Upper lobe of left lung (tissue), 6 donors: ENCODE data around the gene UGT1A5. TPM values are rescaled to one million over a fixed set of nuclear protein-coding genes. Genes with fewer than 3 reads are reported as not detected.

Experiments used
- ATAC-seq, 2 donors: fragments of 200-7000 bp; cut with Tn5 transposase; one replicate each; pipeline ENCODE4 v1.9.1; 2022; ENCODE audit warnings: mild to moderate bottlenecking in 2 of 2, moderate library complexity in 2 of 2; ENCODE audit not compliant: low FRiP score in 2 of 2
- DNase-seq, 2 donors: peaks; one replicate each; pipeline ENCODE4 v3.0.0-alpha.2; 2019 to 2020
- H3K27ac ChIP-seq, 4 donors: fragments of 200-600 bp; sonication (generic); one replicate each; pipeline ENCODE4 v1.5.1; 2016 to 2019
- H3K27me3 ChIP-seq, 4 donors: fragments of 200-600 bp; sonication (generic); one replicate each; pipeline ENCODE4 v1.5.1; 2017 to 2019
- H3K36me3 ChIP-seq, 4 donors: fragments of 200-600 bp; sonication (generic); one replicate each; pipeline ENCODE4 v1.5.1; 2016 to 2019
- H3K4me1 ChIP-seq, 4 donors: fragments of 200-600 bp; sonication (generic); one replicate each; pipeline ENCODE4 v1.5.1; 2018 to 2019
- H3K4me3 ChIP-seq, 4 donors: fragments of 200-600 bp; sonication (generic); one replicate each; pipeline ENCODE4 v1.5.1; 2017 to 2019; ENCODE audit warnings: mild to moderate bottlenecking in 2 of 4, moderate library complexity in 1 of 4
- H3K9me3 ChIP-seq, 4 donors: fragments of 200-600 bp; sonication (generic); one replicate each; pipeline ENCODE4 v1.5.1; 2018 to 2019
- CTCF ChIP-seq, 6 experiments: fragments of 450-650 bp in 4 of 6; fragments of 200-600 bp in 2 of 6; sonication (generic) in 2 of 6; IDR thresholded peaks; one replicate each; pipeline ENCODE4 v1.5.1; 2016 to 2019; ENCODE audit warnings: antibody characterized with exemption in 6 of 6
- EP300 ChIP-seq, 4 donors: sonication (generic); formaldehyde crosslinking; IDR thresholded peaks; one replicate each; pipeline ENCODE4 v1.5.1; 2017; ENCODE audit warnings: antibody characterized with exemption in 4 of 4, control low read depth in 2 of 4
- POLR2A ChIP-seq, 4 donors: fragments of 450-650 bp; IDR thresholded peaks; one replicate each; pipeline ENCODE4 v1.5.1; 2016 to 2017; ENCODE audit warnings: antibody characterized with exemption in 4 of 4, mild to moderate bottlenecking in 2 of 4
- POLR2AphosphoS5 ChIP-seq, 2 donors: sonication (generic); formaldehyde crosslinking; IDR thresholded peaks; one replicate each; pipeline ENCODE4 v1.5.1; 2017; ENCODE audit warnings: antibody characterized with exemption in 2 of 2
- WGBS, 2 donors: methylation state at CpG; one replicate each; pipeline ENCODE4 v1.1.5; 2017 to 2018; 5-methylcytosine and 5-hydroxymethylcytosine counted together
- total RNA-seq, 6 donors: library from RNA; depleted of rRNA in 4 of 6; stranded (reverse); fragments of >200 nt in 4 of 6; gene quantifications; one replicate each; pipeline versions ENCODE4 v1.1.0 to v1.2.1, GENCODE V29; 2016 to 2021
- donor health status: DM: no; HTN: no; CAD: no; lungs with moderate emphysema.
- donor health status: DM: no; HTN: yes; CAD: no; lungs with severe emphysema.

Gene UGT1A5
- total RNA-seq, 6 donors from 2014 or later: 1.0 TPM; not detected in 5

- 83% methylated on average over 4 of the region's 4 CpGs for WGBS, 2 donors
- Histone ChIP-seq H3K27ac (no peak overlapping the region), H3K36me3 (no peaks in the 10 kb centered on the region), H3K4me3 (no peak overlapping the region), H3K27me3 (no peaks in the 10 kb centered on the region), H3K9me3 (no peaks in the 10 kb centered on the region), H3K4me1 (no peaks in the 10 kb centered on the region)
- DNase-seq (no peak), ATAC-seq (no peak)
- TF ChIP-seq CTCF (IDR thresholded peaks at IDR 0.05) (no peak), POLR2AphosphoS5 (IDR thresholded peaks at IDR 0.05) (no peak), EP300 (IDR thresholded peaks at IDR 0.05) (no peak), POLR2A (IDR thresholded peaks at IDR 0.05) (no peak)
These were observed 55.4 kb downstream of the UGT1A5 start for GRCh38 chr2:233768076-233768475.

- ATAC-seq (peak in 1 of 2 donors; percentile 57), DNase-seq (no peak)
- 90 to 94% methylated on average over 9 of the region's 9 CpGs for WGBS, 2 donors
- Histone ChIP-seq H3K4me3 (no peak overlapping the region), H3K27me3 (no peaks in the 10 kb centered on the region), H3K4me1 (no peaks in the 10 kb centered on the region), H3K36me3 (no peaks in the 10 kb centered on the region), H3K9me3 (no peaks in the 10 kb centered on the region), H3K27ac (no peak overlapping the region)
- TF ChIP-seq POLR2A (IDR thresholded peaks at IDR 0.05) (no peak), CTCF (IDR thresholded peaks at IDR 0.05) (no peak), EP300 (IDR thresholded peaks at IDR 0.05) (no peak), POLR2AphosphoS5 (IDR thresholded peaks at IDR 0.05) (no peak)
These were observed 56.6 kb downstream of the UGT1A5 start for GRCh38 chr2:233769260-233769659.

- H3K27me3 ChIP-seq: no peaks in the 10 kb centered on the region
- H3K4me1 ChIP-seq: no peaks in the 10 kb centered on the region
- DNase-seq (peak in 1 of 2 donors; percentile 58), ATAC-seq (no peak)
- TF ChIP-seq CTCF (IDR thresholded peaks at IDR 0.05) (no peak), EP300 (IDR thresholded peaks at IDR 0.05) (no peak)
- 86 to 91% methylated on average over 16 of the region's 16 CpGs for WGBS, 2 donors
- H3K36me3 ChIP-seq: no peaks in the 10 kb centered on the region
- H3K4me3 ChIP-seq: no peak overlapping the region
- H3K9me3 ChIP-seq: no peaks in the 10 kb centered on the region
- H3K27ac ChIP-seq: no peak overlapping the region
These were observed 59.4 kb downstream of the UGT1A5 start for GRCh38 chr2:233772153-233772552.

GRCh38 chr2:233772583-233772982 is 59.9 kb downstream of the UGT1A5 start:
- no peak for TF ChIP-seq EP300 (IDR thresholded peaks at IDR 0.05)
- no peak for TF ChIP-seq POLR2A (IDR thresholded peaks at IDR 0.05)
- no peak for TF ChIP-seq POLR2AphosphoS5 (IDR thresholded peaks at IDR 0.05)
- TF ChIP-seq CTCF (IDR thresholded peaks at IDR 0.05): no peak
- no peak overlapping the region for H3K4me3 ChIP-seq
- H3K36me3 ChIP-seq: no peaks in the 10 kb centered on the region
- H3K27ac ChIP-seq: no peak overlapping the region
- H3K4me1 ChIP-seq: no peaks in the 10 kb centered on the region
- ATAC-seq (no peak), DNase-seq (no peak)
- WGBS, 2 donors: 66 to 71% methylated on average over 5 of the region's 5 CpGs
- H3K27me3 ChIP-seq: no peaks in the 10 kb centered on the region
- H3K9me3 ChIP-seq: no peaks in the 10 kb centered on the region

- no peak overlapping the region for H3K4me3 ChIP-seq
- ATAC-seq (no peak), DNase-seq (no peak)
- WGBS, 2 donors: 88 to 93% methylated on average over 5 of the region's 5 CpGs
- no peak overlapping the region for H3K27ac ChIP-seq
- no peak for TF ChIP-seq POLR2A (IDR thresholded peaks at IDR 0.05)
- no peaks in the 10 kb centered on the region for H3K27me3 ChIP-seq
- no peaks in the 10 kb centered on the region for H3K9me3 ChIP-seq
- no peaks in the 10 kb centered on the region for H3K36me3 ChIP-seq
- no peaks in the 10 kb centered on the region for H3K4me1 ChIP-seq
These were observed 61.1 kb downstream of the UGT1A5 start for GRCh38 chr2:233773854-233774253.
